ENCODE measurements around the gene MRPS18A. TPM values are rescaled to one million over a fixed set of nuclear protein-coding genes. Genes with fewer than 3 reads are reported as not detected.
A peak's percentile ranks its signal among the peaks of the same experiment; 100 is the strongest.

The MRPS18A gene
- total and polyA plus RNA-seq, 9 of the 15 experiments (the other 6 are each of a cell fraction or from before 2014, with no cell fraction given) = 87.5 to 243 (median 125) TPM

GRCh38 chr6:43674921-43675320 is 12.7 kb downstream of the MRPS18A start:
- Histone ChIP-seq H4K20me1 (replicated peaks; ENCODE audit: control insufficient read depth, insufficient read depth, low read length) (no peaks in the 10 kb centered on the region; the same call in 1 of the 2 replicates), H3K4me3 (no peak overlapping the region), H3K27ac (ENCODE audit: extremely low read depth, low read depth, low read length) (no peak overlapping the region), H2AFZ (ENCODE audit: low read depth, low read length) (no peak overlapping the region), H3K36me3 (ENCODE audit: control insufficient read depth, insufficient read depth, low read length) (peaks cover 95% of the 10 kb centered on the region), H3K9me3 (replicated peaks; ENCODE audit: control insufficient read depth, insufficient read depth, low read depth, low read length) (no peaks in the 10 kb centered on the region), H3K9ac (ENCODE audit: insufficient read depth in 1 of 2, low read depth in 2 of 2, low read length in 2 of 2) (no peak overlapping the region), H3K27me3 (ENCODE audit: control insufficient read depth in 2 of 2, insufficient read depth in 2 of 2, low read length in 2 of 2) (no peaks in the 10 kb centered on the region), H3K4me2 (ENCODE audit: insufficient read depth, low read length) (no peak overlapping the region), H3K4me1 (replicated peaks in 1 of 2; ENCODE audit: control insufficient read depth in 2 of 2, insufficient read depth in 2 of 2, low read length in 2 of 2) (peaks cover 12 to 14% of the 10 kb centered on the region in 2 experiments), H3K79me2 (ENCODE audit: control insufficient read depth, insufficient read depth, low read length) (peaks cover 4% of the 10 kb centered on the region; the same call in 1 of the 3 replicates), H3K9me1 (ENCODE audit: control insufficient read depth, insufficient read depth, low read length) (peaks cover 6% of the 10 kb centered on the region)
- ATAC-seq (no peak), FAIRE-seq (no peak), DNase-seq (ENCODE audit: extremely low read depth in 1 of 4, low spot score in 3 of 4) (no peak)
- WGBS (ENCODE audit: insufficient coverage, low coverage, missing lambda C conversion rate) = 93% methylated on average over 8 of the region's 8 CpGs
- BruUV-seq (replicated peaks) = no TSS peak
- 0 out of 2 replicates have a peak, but pooled peaks have one; percentile 4 for TF ChIP-seq POLR2AphosphoS5 (IDR thresholded peaks at IDR 0.05; ENCODE audit: control insufficient read depth, insufficient read depth, low read depth, low read length)
- TF ChIP-seq SMC3 (conservative IDR thresholded peaks at IDR 0.05; ENCODE audit: insufficient read depth, low read depth, low read length) = no peak
- TF ChIP-seq CEBPG (CRISPR knock-in tag; IDR thresholded peaks at IDR 0.05) = no peak
- no peak for TF ChIP-seq CEBPG (tag; conservative IDR thresholded peaks at IDR 0.05 in 1 of 2, IDR thresholded peaks at IDR 0.05 in 1 of 2)
- in situ Hi-C loops (cut with MboI) (no loop called here), intact Hi-C loops (cut with micrococcal nuclease) (no loop called here)
- ChIA-PET CTCF (ENCODE audit: low intra/inter-chr PET ratio) (no interaction called here), POLR2A (interaction anchor here (0.6 to 2.3 kb wide), 8 partner anchors 9 to 405 kb away, joined by 3 to 9 read pairs (median 3); no protein-coding TSS in a partner anchor)

- peaks cover 18 to 20% of the 10 kb centered on the region in 2 experiments for H3K4me1 ChIP-seq (replicated peaks in 1 of 2; ENCODE audit: control insufficient read depth in 2 of 2, insufficient read depth in 2 of 2, low read length in 2 of 2)
- H3K4me3 ChIP-seq = no peak overlapping the region
- ATAC-seq (no peak), DNase-seq (ENCODE audit: extremely low read depth in 1 of 4, low spot score in 3 of 4) (no peak), FAIRE-seq (no peak)
- peaks cover 8% of the 10 kb centered on the region for H3K9me1 ChIP-seq (ENCODE audit: control insufficient read depth, insufficient read depth, low read length)
- no peak overlapping the region for H3K9ac ChIP-seq (ENCODE audit: insufficient read depth in 1 of 2, low read depth in 2 of 2, low read length in 2 of 2)
- peaks cover under 1% of the 10 kb centered on the region; the same call in 1 of the 3 replicates for H3K79me2 ChIP-seq (ENCODE audit: control insufficient read depth, insufficient read depth, low read length)
- in situ Hi-C loops (cut with MboI) (no loop called here), intact Hi-C loops (cut with micrococcal nuclease) (no loop called here)
- peaks cover 89% of the 10 kb centered on the region for H3K36me3 ChIP-seq (ENCODE audit: control insufficient read depth, insufficient read depth, low read length)
- ChIA-PET POLR2A (interaction anchor here (0.6 to 2.4 kb wide), 6 partner anchors 8 to 568 kb away, joined by 3 to 15 read pairs (median 4); no protein-coding TSS in a partner anchor), CTCF (ENCODE audit: low intra/inter-chr PET ratio) (no interaction called here)
- no peak overlapping the region for H3K4me2 ChIP-seq (ENCODE audit: insufficient read depth, low read length)
- WGBS (ENCODE audit: insufficient coverage, low coverage, missing lambda C conversion rate) = 92% methylated on average over 2 of the region's 2 CpGs
- H3K9me3 ChIP-seq (replicated peaks; ENCODE audit: control insufficient read depth, insufficient read depth, low read depth, low read length) = no peaks in the 10 kb centered on the region
- no TSS peak for BruUV-seq (replicated peaks)
- H2AFZ ChIP-seq (ENCODE audit: low read depth, low read length) = no peak overlapping the region
- H3K27ac ChIP-seq (ENCODE audit: extremely low read depth, low read depth, low read length) = no peak overlapping the region
- H4K20me1 ChIP-seq (replicated peaks; ENCODE audit: control insufficient read depth, insufficient read depth, low read length) = no peaks in the 10 kb centered on the region; the same call in 1 of the 2 replicates
- no peaks in the 10 kb centered on the region for H3K27me3 ChIP-seq (ENCODE audit: control insufficient read depth in 2 of 2, insufficient read depth in 2 of 2, low read length in 2 of 2)
- TF ChIP-seq HDAC2 (IDR thresholded peaks at IDR 0.05) (no peak), PML (IDR thresholded peaks at IDR 0.05; ENCODE audit: low read length) (no peak), THAP12 (CRISPR knock-in tag; IDR thresholded peaks at IDR 0.05) (no peak), ZNF3 (CRISPR knock-in tag; IDR thresholded peaks at IDR 0.05) (no peak), ETV1 (tag; conservative IDR thresholded peaks at IDR 0.05; ENCODE audit: low read depth) (no peak), NFRKB (IDR thresholded peaks at IDR 0.05; ENCODE audit: low read depth) (no peak), SMARCC2 (IDR thresholded peaks at IDR 0.05; ENCODE audit: low read depth) (no peak), SFPQ (IDR thresholded peaks at IDR 0.05; ENCODE audit: low read depth, low read length) (no peak)
Observed at GRCh38 chr6:43674291-43674690, 13.3 kb downstream of the MRPS18A start.
